Bronchial epithelial cell (primary cell): ENCODE measurements around the gene TUBB4A. TPM values are rescaled to one million over a fixed set of nuclear protein-coding genes. Genes with fewer than 3 reads are reported as not detected.

Source experiments
- DNase-seq: peaks from one replicate; pipeline ENCODE4 v3.0.0-alpha.2; 2010; ENCODE audit warnings: low read depth
- FAIRE-seq: peaks from 2 replicates; lab custom pipeline; 2011; peaks lifted over from hg19 to GRCh38; lab: Jason Lieb, UNC
- H3K27me3 ChIP-seq: 2 replicates; pipeline ENCODE4 v1.5.1; 2011; ENCODE audit warnings: low read length; ENCODE audit not compliant: control insufficient read depth, insufficient read depth
- H3K36me3 ChIP-seq: 2 replicates; pipeline ENCODE4 v1.5.1; 2011; ENCODE audit warnings: low read length; ENCODE audit not compliant: control insufficient read depth, insufficient read depth
- H3K4me3 ChIP-seq: 2 replicates; pipeline ENCODE4 v1.5.1; 2011; ENCODE audit warnings: mild to moderate bottlenecking, low read depth, low read length, control low read depth
- CTCF ChIP-seq: IDR thresholded peaks from 2 replicates; pipeline ENCODE4 v1.5.1; 2011; ENCODE audit warnings: mild to moderate bottlenecking, moderate library complexity, low read length, control low read depth, inconsistent platforms; ENCODE audit not compliant: insufficient read depth, severe bottlenecking
- total RNA-seq: library from RNA; depleted of rRNA; stranded (reverse); fragments of >200 nt; gene quantifications from 2 replicates; pipeline ENCODE4 v1.2.1, GENCODE V29; 2014

The TUBB4A gene
- total RNA-seq, 1 donor from 2014 or later, result not detected

GRCh38 chr19:6457958-6458694, 44.0 kb downstream of the TUBB4A start:
- H3K27me3 ChIP-seq, result no peaks in the 10 kb centered on the region
- FAIRE-seq (peak; percentile 86), DNase-seq (no peak)
- TF ChIP-seq CTCF, result no peak
- peaks cover 1% of the 10 kb centered on the region for H3K36me3 ChIP-seq
- no peak overlapping the region for H3K4me3 ChIP-seq

DNA sequence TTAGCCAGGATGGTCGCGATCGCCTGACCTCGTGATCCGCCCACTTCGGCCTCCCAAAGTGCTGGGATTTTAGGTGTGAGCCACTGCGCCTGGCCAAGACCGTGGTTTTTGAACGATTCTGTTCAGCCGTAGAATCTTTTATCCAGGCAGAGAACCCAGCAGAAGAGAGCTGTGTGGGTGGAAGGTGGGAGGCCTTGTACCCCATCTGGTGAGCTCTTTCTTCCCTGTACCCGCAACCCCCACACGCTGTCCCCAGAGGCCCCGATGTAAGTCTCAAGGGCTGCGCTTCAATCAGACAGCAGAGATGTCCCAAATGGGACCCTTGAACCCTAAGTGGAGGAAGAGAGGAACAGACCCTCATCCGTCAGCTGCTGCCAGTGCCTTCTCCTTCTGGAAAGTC, 46.2 kb downstream of the TUBB4A start:
- H3K4me3 ChIP-seq, result no peak overlapping the region
- no peak for TF ChIP-seq CTCF
- peaks cover 1% of the 10 kb centered on the region for H3K36me3 ChIP-seq
- no peak for DNase-seq
- no peaks in the 10 kb centered on the region for H3K27me3 ChIP-seq
- FAIRE-seq, result no peak

- FAIRE-seq (no peak), DNase-seq (no peak)
- no peak for TF ChIP-seq CTCF
- Histone ChIP-seq H3K4me3 (no peak overlapping the region), H3K36me3 (peaks cover 1% of the 10 kb centered on the region), H3K27me3 (no peaks in the 10 kb centered on the region)
Observed at GRCh38 chr19:6453951-6454565, 48.1 kb downstream of the TUBB4A start.

GRCh38 chr19:6452899-6453298, 49.2 kb downstream of the TUBB4A start:
- TF ChIP-seq CTCF, result no peak
- Histone ChIP-seq H3K4me3 (no peak overlapping the region), H3K27me3 (no peaks in the 10 kb centered on the region), H3K36me3 (peaks cover 1% of the 10 kb centered on the region)
- DNase-seq, result no peak
- peak; percentile 13 for FAIRE-seq

- FAIRE-seq, result no peak
- H3K36me3 ChIP-seq, result peaks cover 1% of the 10 kb centered on the region
- no peaks in the 10 kb centered on the region for H3K27me3 ChIP-seq
- no peak overlapping the region for H3K4me3 ChIP-seq
- no peak for DNase-seq
- TF ChIP-seq CTCF, result no peak
Observed at GRCh38 chr19:6452223-6452614, 49.9 kb downstream of the TUBB4A start.
